RPMI8226 (cell line): ENCODE results near the gene RAI14.

ENCODE experiments used
- DNase-seq: peaks from one replicate; pipeline ENCODE4 v3.0.0-alpha.2; 2015

Gene RAI14

GRCh38 chr5:34868791-34869190, 212.7 kb downstream of the RAI14 start:
- DNase-seq: no peak

DNA sequence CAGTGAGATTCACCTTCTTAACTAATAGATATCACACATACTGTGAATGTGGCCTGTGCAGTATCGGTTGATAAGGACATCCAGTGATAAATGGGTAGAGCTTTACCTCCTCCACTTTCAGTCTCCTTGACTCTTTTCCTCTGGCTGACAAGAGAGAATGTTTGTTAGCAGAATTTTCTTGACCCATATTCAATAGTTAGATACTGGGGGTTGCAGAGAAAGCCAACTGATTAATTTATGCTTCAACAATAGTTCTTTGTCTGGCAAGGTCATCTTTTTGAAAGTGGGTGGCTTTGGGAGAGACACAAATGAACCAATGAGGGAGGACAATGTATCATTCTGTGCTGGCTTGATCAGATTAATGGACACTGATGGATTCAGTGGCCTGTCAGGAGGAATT, 213.1 kb downstream of the RAI14 start:
- no peak for DNase-seq

- DNase-seq: no peak
Observed at GRCh38 chr5:34870382-34870781, 214.3 kb downstream of the RAI14 start.

- no peak for DNase-seq
Observed at GRCh38 chr5:34876275-34876674, 220.1 kb downstream of the RAI14 start.

DNA sequence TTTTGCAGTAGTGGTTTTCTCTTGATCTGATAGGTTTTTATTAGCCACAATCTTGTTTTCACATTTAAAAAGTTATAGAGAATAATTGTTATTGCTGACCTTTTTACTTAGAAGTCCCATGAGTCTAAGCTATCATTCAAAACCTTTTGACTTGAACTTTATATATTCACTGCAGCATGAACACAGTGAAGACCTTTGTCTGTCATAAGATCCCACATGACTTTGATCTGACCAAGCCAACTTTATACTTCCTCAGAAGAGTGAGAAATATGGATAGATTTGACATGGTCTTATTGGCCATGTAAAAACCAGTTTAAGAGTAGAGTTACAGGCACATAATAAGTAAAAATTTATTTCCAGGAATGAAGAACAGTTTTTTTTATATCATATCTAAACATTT, 225.1 kb downstream of the RAI14 start:
- no peak for DNase-seq
